NCI-H82 treated with DMSO at 0.1 percent for 48 hours (cell line): ENCODE measurements around the gene THRB.

Source experiments
- DNase-seq: peaks from one replicate; lab custom pipeline; 2025; ENCODE audit not compliant: unreplicated experiment; lab: John Stamatoyannopoulos, UW

Gene THRB

DNA sequence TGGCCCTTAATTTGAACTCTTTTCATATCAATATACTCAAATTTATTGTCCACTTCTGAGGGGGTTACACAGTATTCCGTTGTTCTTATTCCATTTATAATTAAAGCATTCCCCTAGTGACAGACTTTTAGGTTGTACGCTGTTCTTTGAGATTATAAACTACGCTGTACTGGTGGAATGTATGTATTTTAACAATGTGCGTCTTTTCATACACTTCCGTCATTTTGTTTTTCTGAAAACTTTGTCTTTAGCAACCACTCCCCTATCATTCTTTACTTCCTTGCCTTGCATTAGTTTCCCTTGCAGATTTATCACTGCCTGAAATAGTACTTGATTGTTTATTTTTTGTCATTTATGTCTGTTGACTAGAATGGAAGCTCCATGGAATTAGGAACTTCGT is 137.0 kb downstream of the THRB start:
- DNase-seq = no peak

DNA sequence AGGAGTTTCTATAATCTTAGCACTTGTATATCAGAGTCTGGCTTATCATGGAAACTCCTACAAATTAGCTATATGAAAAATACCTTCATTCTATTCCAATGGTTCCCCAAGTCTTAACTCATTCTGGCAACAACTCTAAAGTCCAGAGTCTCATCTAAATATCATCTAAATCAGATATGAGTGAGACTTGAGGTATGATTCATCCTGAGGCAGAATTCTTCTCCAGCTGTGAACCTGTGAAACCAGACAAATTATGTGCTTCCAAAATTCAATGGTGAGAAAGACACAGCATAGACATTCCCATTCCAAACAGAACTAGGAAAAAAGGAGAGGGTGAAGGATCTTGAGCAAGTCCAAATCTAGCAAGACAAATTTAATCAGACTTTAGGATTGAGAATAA is 138.8 kb downstream of the THRB start:
- no peak for DNase-seq

DNA sequence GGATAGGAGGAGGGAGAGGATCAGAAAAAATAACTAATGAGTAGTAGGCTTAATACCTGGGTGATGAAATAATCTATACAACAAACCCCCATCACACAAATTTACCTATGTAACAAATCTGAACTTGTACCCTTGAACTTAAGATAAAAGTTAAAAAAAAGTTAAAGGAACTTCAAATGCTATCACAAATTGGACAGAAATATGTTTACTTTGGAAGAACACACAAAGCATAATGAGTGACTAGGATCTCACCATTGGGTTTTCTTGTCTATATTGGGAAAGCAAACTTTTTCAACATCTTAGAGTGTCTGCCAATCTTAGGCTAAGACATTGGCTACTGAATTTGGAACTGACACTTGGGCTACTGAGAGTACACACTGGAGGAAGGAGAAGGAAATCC is 140.4 kb downstream of the THRB start:
- no peak for DNase-seq

DNA sequence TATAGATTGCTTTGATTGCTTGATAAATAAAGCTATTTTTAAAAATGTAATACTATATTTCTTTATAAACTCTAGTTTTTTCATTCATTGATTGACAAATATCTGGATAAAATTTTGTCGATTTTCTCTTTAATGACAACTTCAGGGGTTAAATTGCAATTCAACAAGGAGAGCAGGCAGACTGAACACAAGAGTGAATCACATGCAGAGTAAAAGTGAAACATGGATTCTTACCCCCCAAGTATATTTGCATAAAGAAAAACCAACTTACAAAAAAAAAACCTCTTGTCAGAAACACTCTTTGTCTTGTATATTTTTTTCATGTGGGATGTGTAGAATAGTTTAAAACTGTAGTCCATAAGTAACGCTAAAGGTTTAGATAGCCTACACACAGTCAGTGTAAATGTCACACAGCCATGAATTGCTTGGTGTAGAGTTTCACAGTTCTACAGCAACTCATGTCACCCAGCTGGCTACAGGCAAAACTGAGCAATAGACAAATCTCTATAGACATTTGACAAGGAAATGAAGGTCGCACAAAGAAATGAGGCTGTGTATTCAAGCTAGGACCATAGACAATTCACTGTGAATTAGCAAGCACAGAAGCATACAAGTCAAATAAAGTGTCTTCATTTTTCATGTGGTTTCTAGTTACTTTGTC is 141.6 kb downstream of the THRB start:
- no peak for DNase-seq

DNA sequence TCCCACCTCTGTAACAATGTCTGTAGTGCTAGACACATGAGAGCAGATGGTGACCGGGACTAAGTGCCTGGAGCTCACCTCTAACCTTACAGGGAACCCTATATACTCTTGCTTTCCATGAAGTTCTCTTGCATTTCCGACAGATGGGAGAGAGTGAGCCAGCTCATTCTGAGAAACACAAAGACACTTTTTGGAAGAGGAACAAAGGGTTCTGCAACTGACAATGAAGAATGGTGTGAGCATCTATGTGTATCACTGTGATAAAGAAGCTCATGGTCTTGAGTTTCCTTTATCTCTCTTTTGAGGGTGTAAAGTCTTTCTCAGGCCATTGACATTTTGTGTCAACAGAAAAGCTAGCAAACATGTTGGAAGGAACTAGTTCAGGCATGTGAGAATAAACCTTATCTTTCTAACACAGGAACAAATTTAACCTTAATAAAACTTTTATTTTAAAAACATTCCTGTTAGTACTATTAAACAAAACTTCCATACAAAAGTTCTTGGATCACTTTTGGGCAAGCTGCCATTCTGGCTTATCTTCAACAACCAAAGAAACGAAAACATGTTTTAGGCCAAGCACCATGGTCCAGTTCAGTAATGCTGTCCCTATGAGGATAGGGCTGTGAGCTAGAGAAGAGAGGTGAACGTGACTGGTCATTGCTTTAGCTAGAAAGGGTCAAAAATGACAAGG is 142.7 kb downstream of the THRB start:
- no peak for DNase-seq

DNA sequence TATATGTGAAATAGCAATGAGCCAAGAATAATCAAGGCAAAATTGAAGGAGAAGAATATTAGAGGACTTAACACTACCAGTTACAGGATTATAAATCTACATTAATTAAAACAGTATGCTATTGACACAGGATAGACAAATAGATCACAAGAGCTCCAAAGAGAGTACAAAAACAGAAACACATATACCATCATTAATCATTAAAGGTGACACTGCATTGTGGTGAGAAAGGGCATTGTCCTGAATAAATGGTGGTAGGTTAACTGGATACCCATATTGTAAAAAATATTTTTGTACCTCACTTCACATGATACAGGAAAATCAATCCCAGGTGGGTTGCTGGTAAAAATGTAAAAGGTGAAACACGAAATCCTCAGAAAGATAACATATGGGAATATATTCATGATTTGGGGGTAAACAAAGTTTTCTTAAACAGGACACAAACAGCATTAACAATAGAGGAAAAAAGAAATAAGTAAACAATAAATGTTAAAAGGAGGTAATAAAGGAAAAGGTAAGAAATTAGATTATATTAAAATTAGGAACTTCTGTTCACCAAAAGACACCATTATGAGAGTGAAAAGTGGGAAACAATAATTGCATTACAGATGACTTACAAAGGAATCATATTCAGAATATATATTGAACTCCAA is 145.2 kb downstream of the THRB start:
- no peak for DNase-seq

DNA sequence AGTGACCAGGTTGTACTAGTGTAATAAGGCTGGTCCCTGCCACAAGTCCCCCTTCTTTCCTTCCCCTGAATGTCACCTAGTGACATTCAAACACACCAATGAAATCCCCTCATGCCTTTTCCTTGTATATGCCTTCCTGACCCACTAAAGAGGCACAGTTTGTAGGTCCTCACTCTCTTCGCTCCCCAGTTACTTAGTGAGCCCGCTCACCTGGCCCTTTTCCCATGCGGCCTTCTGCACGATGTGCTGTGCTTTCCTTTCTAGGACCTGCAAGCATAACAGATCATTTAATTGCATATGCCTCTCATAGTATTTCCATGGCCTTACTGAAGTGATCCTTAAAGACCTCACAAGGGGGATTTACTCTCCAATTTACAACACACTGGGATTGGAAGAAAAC is 146.3 kb downstream of the THRB start:
- no peak for DNase-seq

DNA sequence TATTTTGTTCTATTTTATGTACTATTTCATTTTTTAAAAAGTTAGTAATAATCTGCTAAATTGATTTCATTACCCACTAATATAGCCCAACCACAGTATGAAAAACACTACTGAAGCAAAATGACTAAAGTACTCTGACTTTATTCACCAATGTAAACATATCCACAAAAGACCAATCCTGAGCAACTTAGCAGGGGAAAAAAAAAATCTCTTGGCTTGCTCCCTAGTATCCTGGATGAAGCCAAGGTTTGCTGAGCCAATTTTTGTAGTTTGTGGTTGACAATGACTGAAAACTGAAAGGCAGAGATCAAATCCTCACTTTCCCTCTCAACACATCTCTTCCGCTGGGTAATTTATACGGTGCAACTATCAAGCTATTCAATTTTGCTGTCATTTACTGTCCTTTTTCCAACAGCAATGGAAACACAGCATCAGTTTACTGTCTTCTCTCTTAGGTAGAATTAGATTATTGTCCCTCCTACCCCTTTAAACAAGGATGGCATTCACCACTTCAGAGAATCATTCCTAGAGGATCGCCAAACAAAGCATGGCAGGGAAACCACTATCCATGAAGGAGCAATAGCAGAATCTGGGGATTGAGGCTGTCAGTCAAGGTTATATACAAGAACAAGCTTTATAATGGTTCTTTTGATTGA is 149.7 kb downstream of the THRB start:
- no peak for DNase-seq

DNA sequence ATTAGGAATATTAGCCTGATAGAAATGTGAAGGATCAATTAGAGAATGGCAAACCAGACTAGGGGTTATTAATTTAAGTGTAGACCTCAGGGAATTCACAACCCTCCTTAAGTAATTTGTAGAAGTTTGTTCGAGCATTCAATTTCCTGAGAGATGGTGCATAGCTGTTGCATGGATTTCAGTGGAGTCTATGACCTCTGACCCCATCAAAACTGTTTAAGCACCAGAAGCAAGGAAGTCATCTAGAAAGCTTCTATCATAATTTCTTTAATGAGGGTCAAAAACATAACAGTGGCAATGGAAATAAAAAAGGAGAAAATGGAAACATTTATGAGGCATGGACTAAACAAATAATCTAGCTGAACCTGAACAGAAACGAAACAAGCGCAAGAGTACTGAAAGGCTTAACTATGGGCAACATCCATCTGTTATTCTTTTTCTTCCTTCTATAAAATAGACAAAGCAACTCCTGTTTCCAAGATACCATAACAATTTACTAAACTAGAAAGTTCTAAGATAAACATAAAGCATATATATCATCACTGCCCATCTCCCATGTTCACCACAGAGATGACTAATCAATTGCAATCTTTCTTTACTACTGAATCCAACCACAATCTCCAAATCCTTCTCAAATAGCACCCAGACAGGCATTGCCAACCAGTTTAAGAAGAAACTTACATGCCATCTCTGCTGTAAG is 151.4 kb downstream of the THRB start:
- DNase-seq = no peak

DNA sequence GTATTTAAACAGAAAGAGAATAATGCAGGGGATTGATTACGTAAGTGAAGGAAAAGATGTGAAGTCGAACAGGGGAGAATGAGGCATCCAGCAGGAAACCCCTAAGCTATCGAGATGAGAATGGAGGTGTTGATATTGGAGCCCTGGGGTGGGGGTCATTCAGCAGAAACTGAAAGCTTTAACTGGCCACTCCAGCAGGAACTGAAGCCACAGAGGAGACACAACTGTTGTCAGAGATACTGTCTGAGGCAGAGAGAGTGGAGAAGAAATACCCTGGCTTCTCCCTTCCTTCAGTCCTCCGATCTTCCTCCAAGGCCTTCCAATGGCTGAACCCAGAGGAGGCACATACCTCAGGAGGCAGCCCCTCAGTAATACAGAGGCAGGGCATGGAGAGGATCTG is 152.4 kb downstream of the THRB start:
- DNase-seq = no peak

DNA sequence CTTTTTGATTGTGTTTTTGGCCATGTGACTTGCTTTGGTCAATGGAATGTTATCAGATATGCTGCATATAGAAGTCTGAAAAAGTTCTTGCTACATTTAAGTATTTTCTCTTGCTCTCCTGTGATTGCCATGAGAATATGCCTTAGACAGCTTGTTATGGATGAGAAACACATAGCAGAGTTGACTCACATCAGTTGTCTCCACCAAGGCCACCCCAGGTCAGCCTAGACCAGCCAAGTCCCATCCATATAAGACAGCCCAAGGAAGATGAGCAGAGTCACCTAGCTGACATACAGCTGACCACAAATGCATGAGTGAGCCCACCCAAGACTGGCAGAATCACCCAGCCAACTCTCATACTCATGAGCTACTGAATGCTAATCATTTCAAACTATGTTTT is 153.0 kb downstream of the THRB start:
- DNase-seq = no peak

DNA sequence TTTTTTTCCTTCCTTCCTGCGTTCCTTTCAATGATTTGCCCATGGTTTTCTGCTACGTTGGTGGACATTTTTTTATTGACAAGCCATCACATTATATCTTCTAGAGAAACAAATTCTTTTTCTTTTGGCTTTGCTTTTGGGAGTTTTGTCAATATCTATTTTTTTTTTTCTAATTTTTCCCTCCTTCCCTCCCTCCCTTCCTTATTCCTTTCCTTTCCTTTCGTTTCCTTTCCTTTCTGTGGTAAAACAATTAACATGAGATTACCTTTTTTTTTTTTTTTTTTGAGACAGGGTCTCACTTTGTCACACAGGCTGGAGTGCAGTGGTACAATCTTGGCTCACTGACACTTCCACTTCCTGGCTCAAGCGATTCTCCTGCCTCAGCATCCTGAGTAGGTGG is 153.7 kb downstream of the THRB start:
- DNase-seq = no peak

DNA sequence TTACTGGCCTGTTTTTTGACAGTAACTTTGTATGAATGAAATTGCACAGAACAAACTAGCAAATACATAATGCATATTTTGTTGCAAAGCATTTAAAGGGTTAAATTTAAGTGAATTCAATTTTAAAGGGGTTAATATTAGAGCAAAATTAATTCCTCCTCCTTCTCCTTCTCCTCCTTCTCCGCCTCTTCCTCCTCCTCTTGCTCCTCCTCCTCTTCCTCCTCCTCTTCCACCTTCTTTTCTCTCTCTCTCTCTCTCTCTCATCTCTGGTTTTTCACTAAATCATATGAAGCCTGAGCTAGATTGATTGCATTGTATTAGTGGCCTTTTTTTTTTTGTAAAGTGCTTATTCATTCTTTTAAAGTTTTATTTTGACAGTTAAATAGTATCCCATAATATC is 154.5 kb downstream of the THRB start:
- no peak for DNase-seq

DNA sequence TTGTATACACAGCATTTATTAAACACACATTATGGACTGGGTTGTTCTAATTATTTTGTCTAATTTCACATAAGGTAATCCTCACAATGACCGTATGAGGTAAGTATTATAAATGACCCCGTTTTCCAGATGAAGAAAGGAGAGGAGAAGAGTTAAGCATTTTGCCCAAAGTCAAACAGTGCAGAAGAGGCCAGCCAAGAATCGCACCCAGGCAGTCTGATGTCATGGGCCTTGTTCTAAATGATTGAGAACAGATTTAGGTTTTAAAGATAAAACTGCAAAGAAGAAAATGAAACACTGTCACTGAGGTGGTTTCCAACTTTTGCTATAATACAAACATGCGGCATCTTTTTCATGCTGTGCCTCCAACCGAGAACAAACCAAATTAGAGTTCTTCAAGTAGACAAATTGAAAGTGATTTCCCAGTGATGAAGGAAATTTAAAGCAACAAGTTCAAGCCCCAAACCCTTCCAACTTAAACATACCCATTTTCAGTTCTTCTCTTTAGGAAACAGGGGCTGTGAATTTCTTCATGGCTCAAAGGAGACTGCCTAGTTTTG is 155.3 kb downstream of the THRB start:
- DNase-seq = no peak

DNA sequence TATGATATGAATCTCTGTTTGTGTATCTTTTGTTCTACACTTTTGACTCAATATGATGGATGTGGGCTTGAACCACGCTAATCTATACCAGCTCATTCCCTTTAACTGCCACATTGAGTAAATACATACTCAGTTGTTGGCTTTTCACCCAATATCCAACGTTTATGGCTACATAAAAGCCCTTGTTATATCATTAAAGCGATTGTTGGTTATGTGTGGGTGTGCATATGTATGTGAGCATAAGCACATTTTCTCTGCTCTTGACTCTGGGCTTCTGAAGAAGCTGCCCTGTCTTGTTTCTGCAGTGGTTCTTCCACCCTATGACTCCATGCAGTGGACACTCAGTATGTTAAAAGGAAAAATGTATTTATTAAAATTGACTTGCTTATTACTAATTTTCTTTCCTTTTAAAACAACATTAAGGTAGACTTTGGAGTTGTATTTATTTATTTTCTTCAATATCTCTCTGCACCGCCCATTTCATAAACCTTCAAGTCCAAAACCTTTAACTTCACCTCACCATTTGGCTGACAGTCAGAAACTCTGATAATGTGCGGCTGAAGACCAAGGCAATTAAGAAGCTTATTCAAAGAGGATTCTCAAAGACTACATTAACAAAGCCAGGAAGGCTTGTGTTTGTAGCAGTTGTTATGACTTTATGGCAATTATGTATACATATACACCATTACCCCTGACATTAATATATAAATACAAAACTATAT is 156.1 kb downstream of the THRB start:
- DNase-seq = no peak

DNA sequence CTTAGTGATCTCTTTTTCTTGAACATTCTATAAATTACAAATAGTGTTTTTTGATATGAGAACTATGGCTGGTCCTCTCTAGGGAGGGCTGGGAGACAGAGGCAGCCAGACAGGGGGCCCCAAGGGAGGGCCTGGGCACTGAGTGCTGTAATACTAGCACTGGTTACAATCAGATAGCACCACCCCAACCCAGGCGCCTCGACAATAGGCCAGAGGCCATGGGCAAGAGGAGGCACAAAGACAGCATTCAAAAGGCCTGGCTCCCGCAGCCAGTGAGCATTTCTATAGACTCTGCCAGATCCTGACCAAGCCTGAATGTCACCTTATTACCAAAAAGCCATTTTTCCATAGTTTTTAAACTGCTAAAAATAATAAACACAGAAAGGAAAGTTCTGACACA is 158.5 kb downstream of the THRB start:
- DNase-seq = no peak

DNA sequence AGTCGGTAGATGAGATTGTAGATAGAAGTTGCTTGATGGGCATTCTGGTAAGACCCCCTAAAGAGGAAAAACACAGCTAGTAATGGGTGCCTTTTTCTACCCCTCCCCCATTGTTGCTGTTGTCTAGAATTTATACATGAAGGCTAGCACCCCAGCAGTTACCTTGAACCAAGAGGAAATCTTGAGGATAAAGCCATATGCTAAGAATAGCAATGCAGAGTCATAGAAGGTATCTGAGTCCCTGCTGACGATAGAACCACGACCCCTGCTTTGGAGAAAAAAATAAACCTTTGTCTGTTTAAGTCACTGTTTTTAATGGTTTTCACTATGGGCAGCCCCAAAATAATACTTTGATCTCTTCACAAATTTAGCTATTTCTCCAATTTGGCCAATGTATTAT is 162.6 kb downstream of the THRB start:
- DNase-seq = no peak

DNA sequence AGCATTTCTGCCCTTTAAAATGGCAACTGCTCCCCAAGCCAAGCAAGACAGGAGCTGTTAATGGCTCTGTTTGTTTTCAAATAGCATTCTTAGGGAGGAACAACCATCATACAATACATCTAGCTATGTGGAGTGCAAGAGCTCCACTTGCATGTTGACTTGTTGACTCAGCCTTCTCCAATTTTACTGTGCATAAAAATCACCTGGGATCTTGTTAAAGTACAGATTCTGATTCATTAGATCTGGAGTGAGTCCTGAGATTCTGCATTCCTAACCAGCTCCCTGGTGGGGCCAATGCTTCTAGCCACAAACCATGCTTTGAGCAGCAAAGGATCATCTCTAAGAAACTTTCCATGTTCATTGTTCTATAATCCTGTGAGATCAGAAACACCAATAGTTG is 171.4 kb downstream of the THRB start:
- DNase-seq = no peak

DNA sequence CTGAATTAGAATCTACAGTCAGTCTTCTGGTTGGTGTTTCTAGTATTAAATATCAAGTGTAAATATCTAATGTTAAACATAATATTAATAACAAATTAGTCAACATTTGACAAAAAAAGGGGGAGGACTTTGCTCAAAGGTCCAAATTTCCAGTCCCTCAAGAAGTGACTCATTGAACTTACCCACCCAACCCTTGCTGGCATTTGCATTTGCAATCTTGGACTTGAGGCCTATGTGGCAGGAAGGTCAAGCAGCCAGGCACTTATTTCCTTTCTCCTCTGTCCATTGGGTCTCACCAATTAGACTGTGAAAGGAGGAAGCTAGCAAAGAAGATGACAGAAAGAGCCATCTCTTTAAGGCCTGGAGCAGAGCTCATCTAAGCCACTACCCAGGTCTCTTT is 174.0 kb downstream of the THRB start:
- DNase-seq = no peak

DNA sequence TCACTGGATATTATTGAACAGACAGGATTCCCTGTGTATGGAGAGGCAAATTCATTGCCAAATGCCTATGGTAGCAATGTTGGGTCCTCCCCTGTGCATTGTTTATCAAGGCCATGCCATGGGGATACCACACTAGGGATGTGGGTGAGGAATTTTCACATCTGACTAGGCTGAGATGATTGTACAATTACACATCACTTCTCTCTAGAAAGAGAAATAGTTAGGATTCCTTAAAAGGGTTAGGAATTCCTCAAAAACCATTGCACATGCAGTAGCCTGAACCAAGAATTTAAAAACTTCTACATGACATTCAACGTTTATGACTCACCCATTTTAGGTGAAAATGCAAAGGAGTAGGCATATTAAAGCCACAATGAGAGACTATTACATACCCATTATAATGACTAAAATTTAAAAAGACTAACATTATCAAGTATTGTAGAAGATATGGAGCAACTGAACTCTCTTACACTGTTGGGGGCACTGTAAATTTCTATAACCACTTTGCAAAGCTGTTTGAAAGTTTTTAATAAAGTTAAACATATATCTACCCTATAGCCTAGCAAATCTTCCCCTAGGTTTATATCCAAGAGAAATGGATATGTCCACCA is 175.9 kb downstream of the THRB start:
- DNase-seq = no peak
